Suprapubic skin (tissue), 4 donors: Measurements from ENCODE around the gene MIA. TPM values are rescaled to one million over a fixed set of nuclear protein-coding genes. Genes with fewer than 3 reads are reported as not detected.

Experiments used
- DNase-seq, 2 donors: peaks; one replicate each; pipeline ENCODE4 v3.0.0-alpha.2; 2019; ENCODE audit warnings: low spot score in 2 of 2
- H3K27ac ChIP-seq: fragments of 200-600 bp; sonication (generic); one replicate; pipeline ENCODE4 v1.5.1; 2019
- H3K27me3 ChIP-seq: fragments of 200-600 bp; sonication (generic); one replicate; pipeline ENCODE4 v1.5.1; 2019
- H3K36me3 ChIP-seq: fragments of 200-600 bp; sonication (generic); one replicate; pipeline ENCODE4 v1.5.1; 2019
- H3K4me1 ChIP-seq: fragments of 200-600 bp; sonication (generic); one replicate; pipeline ENCODE4 v1.5.1; 2019
- H3K4me3 ChIP-seq: fragments of 200-600 bp; sonication (generic); one replicate; pipeline ENCODE4 v1.5.1; 2019; ENCODE audit warnings: mild to moderate bottlenecking
- H3K9me3 ChIP-seq: fragments of 200-600 bp; sonication (generic); one replicate; pipeline ENCODE4 v1.5.1; 2019
- CTCF ChIP-seq, 2 donors: fragments of 200-600 bp in 1 of 2; fragments of 450-650 bp in 1 of 2; sonication (generic) in 1 of 2; IDR thresholded peaks; one replicate each; pipeline ENCODE4 v1.5.1; 2016 to 2019; ENCODE audit warnings: antibody characterized with exemption in 2 of 2, mild to moderate bottlenecking in 1 of 2, moderate library complexity in 1 of 2
- EP300 ChIP-seq: sonication (generic); formaldehyde crosslinking; IDR thresholded peaks from one replicate; pipeline ENCODE4 v1.6.1; 2017; ENCODE audit warnings: antibody characterized with exemption
- POLR2A ChIP-seq, 2 donors: fragments of 450-650 bp; IDR thresholded peaks; one replicate each; pipeline ENCODE4 v1.6.1; 2017; ENCODE audit warnings: antibody characterized with exemption in 2 of 2, mild to moderate bottlenecking in 2 of 2, moderate library complexity in 2 of 2
- POLR2AphosphoS5 ChIP-seq, 3 donors: sonication (generic); formaldehyde crosslinking; IDR thresholded peaks; one replicate each; pipeline ENCODE4 v1.6.1; 2017; ENCODE audit warnings: antibody characterized with exemption in 3 of 3
- WGBS: methylation state at CpG from one replicate; pipeline ENCODE4 v1.1.5; 2018; 5-methylcytosine and 5-hydroxymethylcytosine counted together
- total RNA-seq, 4 donors: library from RNA; depleted of rRNA; stranded (reverse); fragments of >200 nt; gene quantifications; one replicate each; pipeline ENCODE4 v1.1.0, GENCODE V29; 2016

MIA gene
- total RNA-seq, 4 donors from 2014 or later = 4.8 to 15.1 (median 9.9) TPM

GRCh38 chr19:40775632-40776022 is 306 bp downstream of the MIA start:
- Histone ChIP-seq H3K4me3 (peak overlapping the region; percentile 4), H3K36me3 (no peaks in the 10 kb centered on the region), H3K9me3 (peaks cover 3% of the 10 kb centered on the region), H3K27me3 (no peaks in the 10 kb centered on the region), H3K4me1 (peaks cover 18% of the 10 kb centered on the region), H3K27ac (peak overlapping the region; percentile 58)
- 73% methylated on average over 10 of the region's 10 CpGs for WGBS
- TF ChIP-seq EP300 (no peak), POLR2AphosphoS5 (IDR thresholded peaks at IDR 0.05) (no peak), POLR2A (IDR thresholded peaks at IDR 0.05) (no peak), CTCF (IDR thresholded peaks at IDR 0.05) (no peak)
- DNase-seq = no peak

GRCh38 chr19:40776364-40776763 is 1.0 kb downstream of the MIA start:
- WGBS = 88% methylated on average over 7 of the region's 7 CpGs
- H3K27ac ChIP-seq = no peak overlapping the region

GRCh38 chr19:40776932-40777644 is 1.8 kb downstream of the MIA start:
- Histone ChIP-seq H3K4me1 (peaks cover 18% of the 10 kb centered on the region), H3K4me3 (peak overlapping the region; percentile 62), H3K9me3 (no peaks in the 10 kb centered on the region), H3K27me3 (no peaks in the 10 kb centered on the region), H3K36me3 (no peaks in the 10 kb centered on the region), H3K27ac (peak overlapping the region; percentile 93)
- no peak for TF ChIP-seq CTCF (IDR thresholded peaks at IDR 0.05)
- peak; percentile 95 to 96 for DNase-seq
- 14% methylated on average over 13 of the region's 13 CpGs for WGBS

More at GRCh38 chr19:40776364-40776763, 1.0 kb downstream of the MIA start:
- TF ChIP-seq EP300 (no peak), CTCF (IDR thresholded peaks at IDR 0.05) (no peak), POLR2AphosphoS5 (IDR thresholded peaks at IDR 0.05) (no peak), POLR2A (IDR thresholded peaks at IDR 0.05) (no peak)
- H3K9me3 ChIP-seq = no peaks in the 10 kb centered on the region
- H3K36me3 ChIP-seq = no peaks in the 10 kb centered on the region
- DNase-seq = no peak
- H3K4me3 ChIP-seq = no peak overlapping the region
- H3K4me1 ChIP-seq = peaks cover 18% of the 10 kb centered on the region
- no peaks in the 10 kb centered on the region for H3K27me3 ChIP-seq

GRCh38 chr19:40777645-40777936 is 2.3 kb downstream of the MIA start:
- peak overlapping the region; percentile 62 for H3K4me3 ChIP-seq
- DNase-seq = no peak

More at GRCh38 chr19:40777645-40777936, 2.3 kb downstream of the MIA start:
- peaks cover 18% of the 10 kb centered on the region for H3K4me1 ChIP-seq
- H3K36me3 ChIP-seq = no peaks in the 10 kb centered on the region
- H3K9me3 ChIP-seq = no peaks in the 10 kb centered on the region
- no peaks in the 10 kb centered on the region for H3K27me3 ChIP-seq
- H3K27ac ChIP-seq = peak overlapping the region; percentile 93
- WGBS = 0% methylated on average over 10 of the region's 10 CpGs
- TF ChIP-seq CTCF (IDR thresholded peaks at IDR 0.05) (no peak), POLR2A (IDR thresholded peaks at IDR 0.05) (no peak), EP300 (no peak), POLR2AphosphoS5 (IDR thresholded peaks at IDR 0.05) (no peak)
